Urothelium cell line (cell line): ENCODE data around the gene NUP62CL.
"Not testable (repeated sequence)": the region's sequence is repeated elsewhere in the genome, so short reads cannot be mapped to it uniquely, and the experiment has no call there.

Experiments used
- DNase-seq: peaks from one replicate; pipeline ENCODE4 v3.0.0; 2011; ENCODE audit warnings: low spot score, mixed read lengths
- FAIRE-seq: peaks from 2 replicates; lab custom pipeline; 2011; peaks lifted over from hg19 to GRCh38; lab: Jason Lieb, UNC

NUP62CL gene

GRCh38 chrX:107205770-107206696 lies at the start of gene NUP62CL, which contains the start of gene DNAAF6:
TSS of gene NUP62CL (minus strand) at chrX:107206433. CDS start at chrX:107175146, 31,287 bp downstream.
TSS of gene DNAAF6 (plus strand) at chrX:107206611. CDS start at chrX:107212876, 6,265 bp downstream.
- no peak for FAIRE-seq
- peak; percentile 75 for DNase-seq

GRCh38 chrX:107228486-107228819 lies 22.2 kb upstream of the NUP62CL start:
- no peak for DNase-seq

GRCh38 chrX:107227780-107228485 lies 21.7 kb upstream of the NUP62CL start:
- FAIRE-seq (no peak), DNase-seq (no peak)

More at GRCh38 chrX:107228486-107228819, 22.2 kb upstream of the NUP62CL start:
- FAIRE-seq, result no peak

- DNase-seq (no peak), FAIRE-seq (no peak)
Observed at GRCh38 chrX:107226757-107227156, 20.5 kb upstream of the NUP62CL start.

GRCh38 chrX:107213477-107213876 lies 7.2 kb upstream of the NUP62CL start:
- FAIRE-seq, result no peak
- no peak for DNase-seq

- DNase-seq (no peak), FAIRE-seq (no peak)
Observed at GRCh38 chrX:107207943-107208342, 1.7 kb upstream of the NUP62CL start.

GRCh38 chrX:107207089-107207488 lies 856 bp upstream of the NUP62CL start:
- no peak for FAIRE-seq
- DNase-seq, result no peak

GRCh38 chrX:107206697-107207065 lies 448 bp upstream of the NUP62CL start:
- FAIRE-seq (no peak), DNase-seq (no peak)

GRCh38 chrX:107204068-107204605 lies 2.1 kb downstream of the NUP62CL start:
- no peak for FAIRE-seq
- no peak for DNase-seq

- no peak for FAIRE-seq
- DNase-seq, result no peak
Observed at GRCh38 chrX:107199491-107199890, 6.7 kb downstream of the NUP62CL start.

- not testable (repeated sequence) for FAIRE-seq, DNase-seq
Observed at GRCh38 chrX:107198074-107198473, 8.2 kb downstream of the NUP62CL start.

- DNase-seq (no peak), FAIRE-seq (no peak)
Observed at GRCh38 chrX:107197319-107197718, 8.9 kb downstream of the NUP62CL start.

GRCh38 chrX:107171369-107172102 lies 34.7 kb downstream of the NUP62CL start:
- FAIRE-seq (no peak), DNase-seq (no peak)

- FAIRE-seq (no peak), DNase-seq (no peak)
Observed at GRCh38 chrX:107168712-107169111, 37.5 kb downstream of the NUP62CL start.

- DNase-seq (no peak), FAIRE-seq (no peak)
Observed at GRCh38 chrX:107168257-107168656, 38.0 kb downstream of the NUP62CL start.

GRCh38 chrX:107167163-107167921 lies 38.9 kb downstream of the NUP62CL start:
- DNase-seq, result no peak
- FAIRE-seq, result no peak

- not testable (repeated sequence) for FAIRE-seq, DNase-seq
Observed at GRCh38 chrX:107157618-107158017, 48.6 kb downstream of the NUP62CL start.

- not testable (repeated sequence) for FAIRE-seq, DNase-seq
Observed at GRCh38 chrX:107155621-107156430, 50.4 kb downstream of the NUP62CL start.
